GM18861 (cell line): ENCODE results near the gene PNLIPRP3.
"Not testable (repeated sequence)": the region's sequence is repeated elsewhere in the genome, so short reads cannot be mapped to it uniquely, and the experiment has no call there.

Experiments used
- ATAC-seq: cut with Tn5 transposase; IDR thresholded peaks from one replicate; pipeline ENCODE4 v1.9.1; 2021; ENCODE audit not compliant: unreplicated experiment

Gene PNLIPRP3

DNA sequence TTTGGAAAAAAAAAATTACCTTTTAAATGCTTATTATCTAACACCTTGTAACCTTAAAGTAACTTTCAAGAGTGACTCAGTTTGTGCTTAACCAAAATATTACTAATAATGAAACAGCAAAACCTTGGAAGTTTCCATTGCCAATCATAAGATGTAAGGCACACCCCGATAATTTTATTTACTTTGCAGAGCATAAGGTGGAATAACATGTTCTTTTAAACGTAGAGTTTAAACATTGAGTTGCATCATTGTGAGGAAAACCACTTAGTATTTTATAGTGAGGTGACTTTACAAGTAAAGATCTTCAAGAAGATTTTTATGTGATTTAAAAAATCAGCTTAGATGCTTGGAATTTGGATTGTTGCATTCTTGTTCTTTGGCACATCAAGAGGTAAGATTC, at the start of gene PNLIPRP3:
Gene PNLIPRP3, plus strand, starts transcription at position 177 of the 400 bp plus-strand sequence. Its CDS starts 166 bp downstream, at position 343.
- no peak for ATAC-seq

DNA sequence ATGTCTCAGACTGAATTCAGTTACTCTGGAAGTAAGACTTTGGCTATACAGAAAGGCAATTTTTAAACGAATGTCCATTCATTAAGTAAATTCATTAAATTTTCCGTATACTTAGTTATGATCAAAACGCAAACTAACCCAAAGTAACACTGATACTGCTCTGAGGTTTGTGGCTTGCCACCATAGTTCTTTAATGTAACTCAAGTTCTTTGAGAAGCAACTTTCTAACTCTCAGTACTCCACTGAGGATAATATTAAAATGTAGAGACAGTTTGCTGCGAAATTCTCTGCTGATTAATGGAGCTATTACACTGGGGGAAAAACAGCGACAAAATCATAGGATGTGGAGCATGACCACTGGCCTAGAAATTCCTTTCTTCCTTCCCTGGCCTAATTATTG, 45.4 kb upstream of the PNLIPRP3 start:
- ATAC-seq = no peak

DNA sequence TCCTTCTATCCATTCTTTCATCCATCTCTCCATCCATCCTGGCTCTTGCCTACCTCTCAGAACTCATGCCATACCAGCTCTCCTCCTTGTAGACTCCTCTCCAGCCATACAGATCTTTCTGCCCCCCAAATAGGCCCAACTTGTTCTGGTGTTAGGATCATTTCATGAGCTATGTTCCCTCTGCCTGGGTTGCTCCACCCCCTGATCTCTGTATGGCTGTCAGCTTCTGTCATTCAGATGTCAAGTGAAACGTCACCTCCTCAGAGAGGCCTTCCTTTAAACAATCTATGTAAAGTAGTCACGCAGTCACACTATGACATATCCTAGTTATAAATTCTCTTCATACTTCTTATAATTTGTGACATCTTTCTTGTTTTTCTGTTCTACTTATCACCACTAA, 42.3 kb upstream of the PNLIPRP3 start:
- ATAC-seq = no peak

DNA sequence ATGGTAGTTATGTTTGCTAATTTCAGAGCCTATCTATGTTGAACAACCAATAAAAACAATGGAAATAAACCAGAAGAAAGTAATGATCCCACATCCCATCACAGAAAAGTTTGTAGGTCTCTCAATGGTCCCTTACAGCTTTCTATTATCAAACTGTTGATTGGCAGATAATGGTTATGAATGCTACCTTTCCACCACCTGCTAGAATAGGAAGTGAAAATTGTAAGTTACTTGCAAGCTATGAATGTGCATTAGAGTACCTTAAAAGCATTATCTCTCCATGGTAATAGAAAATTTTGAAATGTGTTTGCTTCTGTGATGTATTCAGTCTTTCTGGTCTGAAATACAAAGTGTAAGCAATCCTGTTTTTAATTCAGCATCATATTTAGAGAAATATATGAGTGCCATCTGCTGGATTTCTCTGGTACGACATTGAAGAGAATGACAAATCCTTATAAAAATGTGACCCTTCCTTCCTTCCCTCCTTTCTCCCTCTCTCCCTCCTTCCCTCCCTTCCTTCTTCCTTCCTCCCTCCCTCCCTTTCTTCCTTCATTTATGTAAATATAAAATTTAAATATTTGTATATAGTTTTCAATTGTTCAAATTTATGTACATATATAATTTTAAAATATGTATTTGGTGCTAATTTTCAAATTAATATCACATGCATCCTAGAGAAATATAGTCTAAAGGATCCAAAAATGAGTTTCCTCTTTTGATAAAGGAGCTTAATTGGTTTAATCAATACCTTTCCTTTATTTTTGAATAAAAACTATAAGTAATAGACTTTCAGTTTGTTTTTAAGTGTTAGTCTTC, 41.4 kb upstream of the PNLIPRP3 start:
- no peak for ATAC-seq

DNA sequence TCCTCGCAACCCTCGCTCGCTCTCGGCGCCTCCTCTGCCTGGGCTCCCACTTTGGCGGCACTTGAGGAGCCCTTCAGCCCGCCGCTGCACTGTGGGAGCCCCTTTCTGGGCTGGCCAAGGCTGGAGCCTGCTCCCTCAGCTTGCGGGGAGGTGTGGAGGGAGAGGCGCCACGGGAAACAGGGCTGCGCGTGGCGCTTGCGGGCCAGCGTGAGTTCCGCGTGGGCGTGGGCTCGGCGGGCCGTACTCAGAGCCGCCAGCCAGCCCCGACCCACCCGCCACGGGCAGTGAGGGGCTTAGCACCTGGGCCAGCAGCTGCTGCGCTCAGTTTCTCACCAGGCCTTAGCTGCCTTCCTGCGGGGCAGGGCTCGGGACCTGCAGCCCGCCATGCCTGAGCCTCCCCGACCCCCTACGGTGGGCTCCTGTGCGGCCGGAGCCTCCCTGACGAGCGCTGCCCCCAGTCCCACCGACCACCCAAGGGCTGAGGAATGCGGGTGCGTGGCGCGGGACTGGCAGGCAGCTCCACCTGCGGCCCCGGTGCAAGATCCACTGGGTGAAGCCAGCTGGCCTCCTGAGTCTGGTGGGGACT, 34.3 kb upstream of the PNLIPRP3 start:
- not testable (repeated sequence) for ATAC-seq

DNA sequence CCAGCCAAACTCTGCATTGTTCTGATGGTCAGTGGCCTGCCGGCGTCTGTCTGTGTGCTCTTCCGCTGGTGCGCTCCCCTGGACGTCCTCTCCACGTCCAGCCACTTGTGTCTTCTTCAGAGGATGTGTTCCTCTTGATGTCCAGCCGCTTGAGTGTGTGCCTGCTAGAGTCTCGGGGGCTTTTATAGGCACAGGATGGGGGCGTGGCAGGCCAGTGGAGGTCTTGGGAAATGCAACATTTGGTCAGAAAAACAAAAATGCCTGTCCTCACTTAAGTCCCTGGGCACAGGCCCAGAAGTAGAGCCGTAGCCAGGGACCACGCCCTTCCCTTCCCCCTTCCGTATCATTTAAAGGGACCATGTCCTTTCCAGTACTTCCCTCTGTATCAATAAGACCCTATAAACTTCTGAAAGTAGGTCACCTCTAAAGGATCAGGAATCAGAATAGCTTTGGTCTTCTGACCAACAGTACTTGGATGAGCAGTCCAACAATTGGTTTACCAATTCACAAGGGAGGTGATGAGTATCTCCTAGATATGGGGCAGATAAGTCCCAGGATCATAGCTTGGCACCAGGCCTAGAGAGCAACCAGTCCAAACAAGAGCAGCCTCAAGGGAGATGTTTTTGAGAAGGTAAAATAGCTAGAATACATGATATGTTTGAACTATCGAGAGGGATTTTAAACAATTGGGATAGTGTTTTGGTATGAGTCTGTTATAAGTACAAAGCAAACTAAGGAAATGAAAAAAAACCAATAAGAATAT, 32.2 kb upstream of the PNLIPRP3 start:
- ATAC-seq = no peak

DNA sequence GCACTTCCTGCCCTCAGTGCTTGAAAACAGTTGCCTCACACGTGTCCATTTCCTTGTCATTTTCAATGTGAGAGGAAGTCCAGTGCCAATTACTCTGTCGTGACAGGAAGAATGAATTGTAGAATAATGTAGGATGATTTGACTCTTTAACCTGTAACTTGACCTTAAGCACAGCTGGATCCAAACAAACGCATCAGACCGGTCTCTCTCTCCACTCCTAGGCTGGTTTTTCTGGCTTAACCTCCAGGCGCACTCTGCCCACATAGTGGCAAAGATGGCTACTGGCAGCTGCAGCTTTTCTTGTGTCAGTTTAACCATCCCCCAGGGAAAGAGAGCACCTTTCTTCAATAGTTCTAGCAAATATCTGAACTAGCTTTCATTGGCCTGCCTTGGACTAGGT, 29.4 kb upstream of the PNLIPRP3 start:
- ATAC-seq = no peak

DNA sequence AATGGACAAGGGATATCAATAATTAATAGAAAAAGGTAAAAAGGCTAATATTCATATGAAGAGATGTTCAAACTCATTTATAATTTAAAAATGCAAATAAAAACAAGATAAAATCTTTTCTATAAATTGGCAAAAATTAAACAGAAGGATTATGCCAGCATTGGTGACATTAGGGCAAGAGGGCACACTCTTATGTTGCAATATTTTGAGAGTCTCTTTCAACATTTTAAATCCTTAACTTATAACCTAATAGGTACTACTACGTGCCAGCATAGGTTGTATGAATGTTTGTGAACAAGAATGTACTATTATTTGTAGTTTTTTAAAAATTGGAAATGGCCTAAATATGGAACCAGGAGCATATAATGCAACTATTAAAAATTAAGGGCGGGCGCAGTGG, 24.8 kb upstream of the PNLIPRP3 start:
- no peak for ATAC-seq

DNA sequence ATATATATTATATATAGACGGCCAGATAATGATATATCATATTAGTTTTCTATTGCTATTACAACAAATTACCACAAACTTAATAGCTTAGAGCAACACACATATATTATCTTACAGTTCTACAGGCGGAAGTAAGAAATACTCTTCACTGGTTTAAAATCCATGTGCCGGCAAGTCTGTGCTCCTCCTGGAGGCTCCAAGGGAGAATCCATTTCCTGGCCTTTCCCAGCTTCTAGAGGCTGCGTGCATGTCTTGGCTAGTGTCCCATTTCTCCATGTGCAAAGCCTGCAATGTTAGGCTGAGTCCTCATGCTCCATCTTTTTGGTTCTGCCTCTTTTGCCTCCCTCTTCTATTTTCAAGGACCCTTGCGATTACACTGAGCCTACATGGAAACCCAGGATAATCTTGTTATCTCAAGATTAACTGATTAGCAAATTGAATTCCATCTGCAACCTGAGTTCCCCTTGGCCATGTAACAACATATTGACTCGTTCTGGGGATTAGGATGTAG, 23.9 kb upstream of the PNLIPRP3 start:
- ATAC-seq = no peak

DNA sequence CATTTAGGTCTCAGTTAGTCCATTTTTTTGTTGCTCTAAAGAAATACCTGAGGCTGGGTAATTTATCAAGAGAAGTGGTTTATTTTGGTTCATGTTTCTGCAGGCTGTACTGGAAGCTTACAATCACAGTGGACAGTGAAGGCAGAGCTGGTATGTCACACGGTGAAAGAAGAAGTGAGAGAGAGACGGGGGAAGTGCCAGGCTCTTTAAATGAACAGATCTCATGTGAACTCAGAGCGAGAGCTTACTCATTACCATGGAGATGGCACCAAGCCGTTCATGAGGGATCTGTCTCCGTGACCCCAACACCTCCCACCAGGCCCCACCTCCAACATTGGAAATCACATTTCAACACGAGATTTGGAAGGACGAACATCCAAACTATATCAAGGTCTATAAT, 18.9 kb upstream of the PNLIPRP3 start:
- no peak for ATAC-seq

DNA sequence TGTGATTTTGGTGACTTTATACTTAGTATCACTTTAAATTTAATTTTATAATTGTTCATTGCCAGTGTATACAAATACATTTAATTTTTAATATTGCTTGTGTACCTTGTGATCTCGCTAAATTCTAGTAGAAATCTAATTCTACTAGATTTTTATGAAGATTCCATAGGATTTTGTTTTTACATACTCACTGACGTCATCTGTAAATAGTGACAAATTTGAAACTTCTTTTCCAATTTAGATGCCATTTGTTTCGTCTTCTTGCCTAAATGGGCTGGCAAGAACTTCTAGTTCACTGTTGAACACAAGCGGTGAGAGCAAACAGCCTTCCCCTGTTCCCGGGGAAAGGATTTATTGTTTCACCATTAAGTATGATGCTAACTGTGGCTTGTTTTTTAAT, 17.3 kb upstream of the PNLIPRP3 start:
- no peak for ATAC-seq

DNA sequence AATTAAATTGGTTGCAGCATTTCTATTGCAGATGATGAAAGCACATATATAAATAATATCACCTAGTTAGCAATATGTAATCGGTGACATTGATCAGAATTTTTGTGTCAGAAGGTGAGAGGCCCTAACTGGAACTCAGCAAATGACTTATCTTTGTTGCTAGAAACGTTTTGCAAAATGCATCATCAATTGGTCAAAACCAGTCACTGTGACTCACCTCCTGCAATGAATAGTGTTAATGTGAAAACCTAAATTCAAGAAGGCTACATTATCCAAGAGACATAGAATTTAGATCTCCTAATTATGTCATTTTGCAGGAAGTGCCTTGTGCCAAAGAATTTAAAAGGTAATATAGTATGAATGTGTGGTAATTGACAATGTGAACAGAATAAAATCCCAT, 9.8 kb upstream of the PNLIPRP3 start:
- no peak for ATAC-seq

DNA sequence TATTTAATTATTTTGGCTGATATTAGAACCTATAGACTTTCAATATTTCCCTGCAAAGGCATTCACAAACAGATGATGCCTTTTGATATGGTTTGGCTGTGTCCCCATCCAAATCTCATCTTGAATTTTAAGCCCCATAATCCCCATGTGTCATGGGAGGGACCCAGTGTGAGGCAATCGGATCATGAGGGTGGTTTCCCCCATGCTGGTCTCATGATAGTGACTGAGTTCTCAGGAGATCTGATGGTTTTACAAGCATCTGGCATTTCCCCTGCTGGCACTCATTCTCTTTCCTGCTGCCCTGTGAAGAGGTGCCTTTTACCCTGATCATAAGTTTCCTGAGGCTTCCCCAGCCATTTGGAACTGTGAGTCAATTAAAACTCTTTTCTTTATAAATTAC, 9.3 kb upstream of the PNLIPRP3 start:
- no peak for ATAC-seq

DNA sequence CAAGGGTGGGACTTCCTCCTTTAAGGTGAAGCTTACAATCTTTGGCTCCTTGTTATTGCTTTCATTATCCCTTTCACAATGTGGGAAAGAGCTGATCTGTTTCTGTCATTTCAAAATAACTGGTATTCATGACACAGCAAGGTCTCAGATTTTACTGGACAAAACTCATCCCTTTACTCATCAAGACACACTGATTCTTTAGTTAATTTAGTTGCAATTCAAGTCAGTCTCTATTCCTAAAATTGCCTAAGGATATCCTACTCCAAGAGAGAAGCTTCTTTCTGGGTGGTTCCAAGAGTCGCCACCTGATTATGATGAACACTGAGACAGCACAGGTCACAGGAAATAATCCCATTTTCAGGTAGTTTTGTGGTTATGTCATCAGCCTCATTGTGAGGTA, 5.8 kb upstream of the PNLIPRP3 start:
- ATAC-seq = no peak

DNA sequence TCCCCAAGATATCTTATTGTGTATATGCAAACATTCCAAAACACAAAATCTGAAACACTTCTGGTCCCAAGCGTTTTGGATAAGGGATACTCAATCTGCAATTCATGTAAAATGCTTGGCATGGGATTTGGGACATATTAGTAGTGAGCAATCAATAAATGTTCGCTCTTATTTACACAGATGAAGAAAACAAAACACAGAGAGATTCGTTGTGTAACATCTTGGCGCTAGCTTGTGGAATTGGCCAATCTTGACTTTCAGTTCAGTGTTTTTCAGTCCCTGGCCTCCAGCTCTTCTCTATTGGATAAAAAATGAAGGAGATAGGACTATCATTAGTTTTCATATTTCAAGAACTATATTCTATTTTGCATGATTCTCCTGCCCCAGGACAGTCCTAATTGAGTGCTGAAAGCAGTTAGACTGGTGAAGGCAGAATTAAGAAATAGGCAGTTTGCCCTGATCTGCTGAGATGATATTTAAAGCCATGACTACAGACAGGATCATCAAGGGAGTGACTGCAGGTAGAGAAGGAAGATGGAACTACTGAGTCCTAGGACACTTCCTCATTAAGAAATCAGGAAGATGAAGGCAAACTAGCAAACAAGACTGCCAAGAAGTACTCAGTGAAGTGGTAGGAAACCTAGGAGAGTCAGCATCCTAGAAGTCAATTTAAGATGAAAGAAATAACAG, 1.8 kb downstream of the PNLIPRP3 start:
- no peak for ATAC-seq

DNA sequence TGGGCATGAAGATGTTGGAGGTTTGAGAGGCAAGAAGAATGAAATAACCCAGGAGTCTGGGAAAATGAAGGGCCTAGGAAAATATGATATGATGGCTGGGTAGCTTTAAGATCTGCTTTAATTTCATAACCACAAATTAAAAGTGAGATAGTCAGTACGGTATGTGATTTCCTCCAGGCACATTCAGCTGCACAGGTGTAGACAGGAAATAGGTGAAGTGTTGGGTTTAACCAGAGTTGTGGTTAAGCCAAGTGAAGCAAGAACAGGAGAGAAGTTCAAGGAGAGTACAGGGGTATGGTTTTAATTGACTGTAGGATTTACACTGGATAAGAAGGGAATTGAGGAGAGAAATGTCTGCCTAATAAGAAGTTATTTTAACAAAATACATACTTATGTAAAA, 2.6 kb downstream of the PNLIPRP3 start:
- ATAC-seq = no peak

DNA sequence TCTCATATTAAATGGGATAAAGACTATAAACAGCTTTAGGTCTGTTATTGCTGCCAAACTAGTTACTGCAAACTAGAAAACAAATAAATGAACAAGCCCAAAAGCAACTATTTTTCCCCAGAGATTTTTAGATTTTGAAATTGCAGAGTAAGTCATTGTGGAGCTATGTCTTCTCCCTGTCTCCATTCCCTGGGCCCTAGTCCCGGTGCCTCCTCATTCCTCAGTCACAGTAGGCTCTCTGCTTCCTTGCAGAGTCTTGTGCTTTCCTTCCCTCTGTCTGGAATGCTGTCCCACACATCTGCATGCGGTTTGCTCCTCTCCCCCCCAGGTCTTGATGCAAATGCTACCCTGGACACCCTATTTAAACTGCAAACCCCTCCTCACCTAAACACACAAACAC, 4.0 kb downstream of the PNLIPRP3 start:
- no peak for ATAC-seq

DNA sequence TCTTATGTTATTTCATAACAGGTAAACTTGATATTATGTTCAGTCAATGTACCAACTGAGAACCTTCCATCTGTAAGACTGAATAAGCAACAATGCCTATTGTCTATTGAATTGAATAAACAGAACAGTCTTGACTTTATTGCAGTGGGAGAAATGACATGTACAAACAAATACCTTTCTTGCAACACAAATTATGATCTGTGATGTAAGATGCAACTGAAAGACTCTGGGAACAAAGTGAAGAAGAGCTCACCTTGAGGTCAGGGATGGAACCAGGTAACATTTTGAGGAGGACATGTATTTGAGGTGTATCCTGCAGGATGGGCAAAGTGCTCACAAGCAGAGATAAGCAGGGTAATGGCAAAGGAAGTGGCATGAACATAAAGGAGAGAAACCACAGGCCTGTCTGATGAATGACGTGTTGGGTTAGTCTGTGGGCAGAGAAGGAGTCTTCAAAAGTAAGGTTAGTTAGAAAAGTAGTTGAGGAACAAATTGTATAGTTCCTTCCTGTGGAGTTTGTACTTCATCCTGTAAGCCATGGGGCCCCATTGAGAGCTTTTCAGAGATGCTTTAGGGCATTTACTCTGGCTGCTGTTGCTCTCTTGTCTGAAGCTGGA, 9.5 kb downstream of the PNLIPRP3 start:
- no peak for ATAC-seq

DNA sequence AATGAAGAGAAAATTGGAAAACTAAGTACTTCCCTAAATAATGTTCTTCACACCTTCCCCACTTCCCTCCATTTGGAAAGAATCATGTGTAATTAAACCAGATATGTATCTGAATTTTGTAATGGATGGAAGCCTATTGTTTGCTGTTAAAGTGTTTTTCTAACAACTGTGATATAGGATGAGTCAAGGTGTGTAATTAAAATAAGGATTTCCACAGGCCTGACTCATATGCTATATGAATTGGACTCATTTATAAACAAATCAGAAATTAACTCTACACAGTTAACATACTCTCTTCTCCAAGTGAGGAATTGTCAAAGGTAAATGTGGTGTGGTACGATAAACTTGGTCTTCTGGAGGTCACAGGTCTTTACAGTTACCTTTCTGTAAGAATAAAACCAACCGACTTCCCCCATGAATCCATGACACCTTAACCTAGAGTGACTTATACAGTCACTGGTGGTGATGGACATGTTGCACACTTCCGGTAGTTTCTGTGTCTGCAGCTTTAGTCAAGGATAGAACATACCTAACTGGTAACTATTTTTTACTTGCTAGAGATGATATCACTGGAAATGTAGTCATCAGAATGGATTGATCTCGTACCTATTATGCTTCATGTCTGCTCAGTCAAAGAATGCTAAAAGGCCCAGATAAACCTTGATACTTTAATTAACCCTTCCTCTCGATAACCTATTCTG, 12.8 kb downstream of the PNLIPRP3 start:
- no peak for ATAC-seq

DNA sequence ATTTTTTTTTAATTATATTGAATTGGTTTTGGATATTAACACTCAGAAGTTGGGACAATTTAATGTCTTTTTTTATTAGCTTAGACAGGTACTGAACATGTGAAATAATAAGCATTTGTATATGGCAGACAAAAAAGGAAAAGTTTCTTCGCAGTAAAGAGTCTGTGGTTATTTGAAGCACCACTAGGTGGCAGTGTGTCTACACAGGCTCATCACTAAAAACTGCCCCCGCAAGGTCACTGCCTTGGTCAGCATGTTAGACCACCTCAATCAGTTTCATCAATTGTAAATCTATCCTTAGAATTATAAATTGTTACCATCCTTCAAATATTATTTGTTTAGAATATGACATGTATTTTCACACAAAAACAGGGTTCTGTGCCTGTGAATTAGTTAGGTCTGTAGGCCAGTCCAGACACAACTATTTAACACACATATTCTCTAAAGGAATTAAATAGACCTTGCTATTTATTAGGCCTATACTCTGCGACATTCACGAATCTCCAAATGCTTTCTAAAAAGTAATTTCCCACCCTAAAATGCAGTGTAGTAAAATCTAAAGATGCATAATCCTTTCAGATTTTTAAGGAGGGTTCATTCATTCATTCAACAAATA, 17.0 kb downstream of the PNLIPRP3 start:
- peak; percentile 84 for ATAC-seq
